ENCODE results near the gene DLAT. TPM values are rescaled to one million over a fixed set of nuclear protein-coding genes. Genes with fewer than 3 reads are reported as not detected.

Gene DLAT
- total RNA-seq, 1 experiment from 2014 or later, result 99.3 TPM

DNA sequence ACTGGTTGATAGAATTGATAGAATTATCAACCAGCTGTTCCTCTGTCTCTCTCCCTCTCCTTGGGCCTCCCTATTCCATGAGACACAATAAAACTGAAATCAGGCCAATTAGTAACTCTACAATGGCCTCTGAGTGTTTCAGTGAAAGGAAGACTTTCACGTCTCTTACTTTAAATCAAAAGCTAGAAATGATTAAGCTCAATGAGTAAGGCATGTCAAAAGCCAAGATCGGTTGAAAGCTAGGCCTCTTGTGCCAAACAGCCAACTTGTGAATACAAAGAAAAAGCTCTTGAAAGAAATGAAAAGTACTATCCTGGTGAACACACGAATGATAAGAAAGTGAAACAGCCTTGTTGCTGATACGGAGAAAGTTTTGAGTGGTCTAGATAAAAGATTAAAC, 32.0 kb downstream of the DLAT start:
- no TSS peak for BruUV-seq (replicated peaks)
- H3K4me3 Mint-ChIP-seq (ENCODE audit: unreplicated experiment), result no peak overlapping the region
- no peaks in the 10 kb centered on the region for H3K4me1 Mint-ChIP-seq (ENCODE audit: low read depth, unreplicated experiment)
- no peaks in the 10 kb centered on the region for H3K27me3 Mint-ChIP-seq (ENCODE audit: insufficient read depth, unreplicated experiment)
- Histone ChIP-seq H3K36me3 (ENCODE audit: control insufficient read depth, insufficient read depth, low read length) (peaks cover 10% of the 10 kb centered on the region), H3K4me1 (no peaks in the 10 kb centered on the region), H3K4me3 (ENCODE audit: low read depth, low read length) (no peak overlapping the region), H3K9me3 (no peaks in the 10 kb centered on the region), H3K27me3 (replicated peaks; ENCODE audit: control insufficient read depth, insufficient read depth, low read length) (no peaks in the 10 kb centered on the region)
- H3K9me3 Mint-ChIP-seq (ENCODE audit: unreplicated experiment), result no peaks in the 10 kb centered on the region
- H3K27ac Mint-ChIP-seq (ENCODE audit: unreplicated experiment), result no peak overlapping the region
- TF ChIP-seq, protein P1, sequence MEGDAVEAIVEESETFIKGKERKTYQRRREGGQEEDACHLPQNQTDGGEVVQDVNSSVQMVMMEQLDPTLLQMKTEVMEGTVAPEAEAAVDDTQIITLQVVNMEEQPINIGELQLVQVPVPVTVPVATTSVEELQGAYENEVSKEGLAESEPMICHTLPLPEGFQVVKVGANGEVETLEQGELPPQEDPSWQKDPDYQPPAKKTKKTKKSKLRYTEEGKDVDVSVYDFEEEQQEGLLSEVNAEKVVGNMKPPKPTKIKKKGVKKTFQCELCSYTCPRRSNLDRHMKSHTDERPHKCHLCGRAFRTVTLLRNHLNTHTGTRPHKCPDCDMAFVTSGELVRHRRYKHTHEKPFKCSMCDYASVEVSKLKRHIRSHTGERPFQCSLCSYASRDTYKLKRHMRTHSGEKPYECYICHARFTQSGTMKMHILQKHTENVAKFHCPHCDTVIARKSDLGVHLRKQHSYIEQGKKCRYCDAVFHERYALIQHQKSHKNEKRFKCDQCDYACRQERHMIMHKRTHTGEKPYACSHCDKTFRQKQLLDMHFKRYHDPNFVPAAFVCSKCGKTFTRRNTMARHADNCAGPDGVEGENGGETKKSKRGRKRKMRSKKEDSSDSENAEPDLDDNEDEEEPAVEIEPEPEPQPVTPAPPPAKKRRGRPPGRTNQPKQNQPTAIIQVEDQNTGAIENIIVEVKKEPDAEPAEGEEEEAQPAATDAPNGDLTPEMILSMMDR (IDR thresholded peaks at IDR 0.05; ENCODE audit: insufficient read depth in 1 of 2, low read depth in 1 of 2, low read length in 1 of 2, severe bottlenecking in 1 of 2, unreplicated experiment in 1 of 2), result no peak
- intact Hi-C loops (cut with micrococcal nuclease; ENCODE audit: unreplicated experiment), result no loop called here
- no peak for DNase-seq
- POLR2A ChIA-PET, result no interaction called here
- CTCF ChIA-PET, result interaction anchor here (0.6 kb wide), 1 partner anchor 264 kb away, joined by 3 read pairs; no protein-coding TSS in a partner anchor
- H3K36me3 Mint-ChIP-seq (ENCODE audit: insufficient read depth, unreplicated experiment), result peaks cover 87% of the 10 kb centered on the region

DNA sequence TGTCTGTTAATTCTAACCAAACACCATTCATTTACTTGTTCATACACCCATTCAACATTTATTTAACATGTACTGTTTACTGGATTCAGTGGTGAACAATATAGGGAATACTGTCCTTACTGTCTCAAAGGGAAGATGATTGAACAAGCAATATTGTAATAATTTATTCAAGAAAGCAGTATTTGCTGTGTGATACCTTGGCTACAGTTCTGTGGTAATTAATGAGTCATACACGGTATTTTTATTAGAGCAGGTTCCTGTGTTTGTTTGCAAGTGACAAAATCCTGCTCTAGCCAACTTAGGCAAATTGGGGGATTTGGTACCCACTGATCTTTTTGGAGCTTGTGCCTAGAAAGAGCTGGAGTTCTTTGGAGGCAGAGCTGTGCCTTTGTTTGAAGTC, 32.9 kb downstream of the DLAT start:
- DNase-seq, result no peak
- CTCF ChIA-PET, result no interaction called here
- Mint-ChIP-seq H3K4me3 (ENCODE audit: unreplicated experiment) (no peak overlapping the region), H3K36me3 (ENCODE audit: insufficient read depth, unreplicated experiment) (peaks cover 94% of the 10 kb centered on the region), H3K27me3 (ENCODE audit: insufficient read depth, unreplicated experiment) (no peaks in the 10 kb centered on the region), H3K9me3 (ENCODE audit: unreplicated experiment) (no peaks in the 10 kb centered on the region), H3K27ac (ENCODE audit: unreplicated experiment) (no peak overlapping the region), H3K4me1 (ENCODE audit: low read depth, unreplicated experiment) (no peaks in the 10 kb centered on the region)
- POLR2A ChIA-PET, result no interaction called here
- TF ChIP-seq, protein P1 (IDR thresholded peaks at IDR 0.05; ENCODE audit: insufficient read depth in 1 of 2, low read depth in 1 of 2, low read length in 1 of 2, severe bottlenecking in 1 of 2, unreplicated experiment in 1 of 2), result no peak
- peaks cover 12% of the 10 kb centered on the region for H3K36me3 ChIP-seq (ENCODE audit: control insufficient read depth, insufficient read depth, low read length)
- intact Hi-C loops (cut with micrococcal nuclease; ENCODE audit: unreplicated experiment), result no loop called here
- no peaks in the 10 kb centered on the region for H3K9me3 ChIP-seq
- H3K27me3 ChIP-seq (replicated peaks; ENCODE audit: control insufficient read depth, insufficient read depth, low read length), result no peaks in the 10 kb centered on the region
- H3K4me1 ChIP-seq, result no peaks in the 10 kb centered on the region
- no TSS peak for BruUV-seq (replicated peaks)
- no peak overlapping the region for H3K4me3 ChIP-seq (ENCODE audit: low read depth, low read length)

DNA sequence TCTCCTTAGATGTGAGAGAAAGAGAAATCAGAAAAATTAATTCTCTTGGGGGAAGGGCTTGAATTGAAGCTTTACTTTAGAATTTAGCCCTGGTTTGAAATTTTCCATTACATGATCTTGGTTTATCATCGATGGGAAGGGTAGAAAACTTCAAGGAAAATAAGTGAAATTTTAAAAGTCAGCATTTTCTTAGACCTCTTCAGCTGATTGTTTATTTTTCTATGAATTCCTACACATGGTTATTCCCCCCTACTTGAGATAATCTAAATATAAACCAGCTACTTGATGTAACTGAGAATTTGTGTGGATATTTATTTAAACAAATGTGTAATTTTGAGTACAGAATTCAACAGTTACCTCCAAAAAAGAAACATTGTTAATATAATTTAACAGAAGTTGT, 37.7 kb downstream of the DLAT start:
- H3K4me1 ChIP-seq, result no peaks in the 10 kb centered on the region
- H3K9me3 Mint-ChIP-seq (ENCODE audit: unreplicated experiment), result no peaks in the 10 kb centered on the region
- H3K4me3 Mint-ChIP-seq (ENCODE audit: unreplicated experiment), result no peak overlapping the region
- CTCF ChIA-PET, result no interaction called here
- BruUV-seq (replicated peaks), result TSS peak; percentile 53
- intact Hi-C loops (cut with micrococcal nuclease; ENCODE audit: unreplicated experiment), result no loop called here
- H3K4me3 ChIP-seq (ENCODE audit: low read depth, low read length), result no peak overlapping the region
- TF ChIP-seq, protein P1 (IDR thresholded peaks at IDR 0.05; ENCODE audit: insufficient read depth in 1 of 2, low read depth in 1 of 2, low read length in 1 of 2, severe bottlenecking in 1 of 2, unreplicated experiment in 1 of 2), result no peak
- no peak overlapping the region for H3K27ac Mint-ChIP-seq (ENCODE audit: unreplicated experiment)
- peaks cover 53% of the 10 kb centered on the region for H3K36me3 Mint-ChIP-seq (ENCODE audit: insufficient read depth, unreplicated experiment)
- H3K27me3 Mint-ChIP-seq (ENCODE audit: insufficient read depth, unreplicated experiment), result no peaks in the 10 kb centered on the region
- peaks cover 11% of the 10 kb centered on the region for H3K36me3 ChIP-seq (ENCODE audit: control insufficient read depth, insufficient read depth, low read length)
- no peaks in the 10 kb centered on the region for H3K27me3 ChIP-seq (replicated peaks; ENCODE audit: control insufficient read depth, insufficient read depth, low read length)
- no peak for DNase-seq
- no peaks in the 10 kb centered on the region for H3K4me1 Mint-ChIP-seq (ENCODE audit: low read depth, unreplicated experiment)
- no peaks in the 10 kb centered on the region for H3K9me3 ChIP-seq
- POLR2A ChIA-PET, result no interaction called here

Measured in Caco-2 (cell line).